ENCODE results near the gene GAGE1. TPM values are rescaled to one million over a fixed set of nuclear protein-coding genes. Genes with fewer than 3 reads are reported as not detected.

The GAGE1 gene
- total RNA-seq, 3 donors from 2014 or later (not counting 1 experiment from before 2014, with no cell fraction given) = not detected

- TF ChIP-seq CTCF (IDR thresholded peaks at IDR 0.05) = no peak
- Histone ChIP-seq H3K4me3 (ENCODE audit: low read length) (no peak overlapping the region), H3K27me3 (ENCODE audit: control insufficient read depth, insufficient read depth, low read length) (no peaks in the 10 kb centered on the region), H3K27ac (ENCODE audit: low read length) (no peak overlapping the region), H3K4me1 (ENCODE audit: control insufficient read depth, insufficient read depth, low read length) (no peaks in the 10 kb centered on the region), H3K36me3 (ENCODE audit: control insufficient read depth, insufficient read depth, low read length) (no peaks in the 10 kb centered on the region), H3K9me3 (ENCODE audit: control insufficient read depth, insufficient read depth, low read length) (no peaks in the 10 kb centered on the region)
- peaks cover 0 to 2% of the 10 kb centered on the region in 2 donors for H3K9me3 Mint-ChIP-seq
- H3K4me1 Mint-ChIP-seq = peaks cover 0 to 4% of the 10 kb centered on the region in 2 donors
- intact Hi-C loops (cut with micrococcal nuclease) = no loop called here
- 83% methylated on average over 33 of the region's 33 CpGs for WGBS (ENCODE audit: insufficient coverage)
- ATAC-seq (peak in 1 of 3 donors; percentile 54), DNase-seq (peak in 1 of 2 donors; percentile 54)
- H3K4me3 Mint-ChIP-seq = peak overlapping the region; percentile 68
- no peaks in the 10 kb centered on the region for H3K36me3 Mint-ChIP-seq
- peaks cover 0 to 4% of the 10 kb centered on the region in 2 donors for H3K27me3 Mint-ChIP-seq (ENCODE audit: low read depth in 2 of 2)
- H3K27ac Mint-ChIP-seq = no peak overlapping the region
Measured at GRCh38 chrX:49627086-49627777, 28.4 kb downstream of the GAGE1 start.

- no peaks in the 10 kb centered on the region for H3K36me3 Mint-ChIP-seq
- no peaks in the 10 kb centered on the region for H3K4me1 Mint-ChIP-seq
- H3K4me3 Mint-ChIP-seq = no peak overlapping the region
- peaks cover 3 to 25% of the 10 kb centered on the region in 2 donors for H3K27me3 Mint-ChIP-seq (ENCODE audit: low read depth in 2 of 2)
- ATAC-seq = no peak
- DNase-seq = no peak
- 85% methylated on average over 8 of the region's 8 CpGs for WGBS (ENCODE audit: insufficient coverage)
- Histone ChIP-seq H3K4me1 (ENCODE audit: control insufficient read depth, insufficient read depth, low read length) (no peaks in the 10 kb centered on the region), H3K36me3 (ENCODE audit: control insufficient read depth, insufficient read depth, low read length) (no peaks in the 10 kb centered on the region), H3K9me3 (ENCODE audit: control insufficient read depth, insufficient read depth, low read length) (no peaks in the 10 kb centered on the region), H3K27ac (ENCODE audit: low read length) (no peak overlapping the region), H3K27me3 (ENCODE audit: control insufficient read depth, insufficient read depth, low read length) (no peaks in the 10 kb centered on the region), H3K4me3 (ENCODE audit: low read length) (no peak overlapping the region)
- no peaks in the 10 kb centered on the region for H3K9me3 Mint-ChIP-seq
- intact Hi-C loops (cut with micrococcal nuclease) = no loop called here
- TF ChIP-seq CTCF (IDR thresholded peaks at IDR 0.05) = no peak
- H3K27ac Mint-ChIP-seq = no peak overlapping the region
Measured at GRCh38 chrX:49644991-49645637, 46.3 kb downstream of the GAGE1 start.

GRCh38 chrX:49656533-49656932 lies 57.7 kb downstream of the GAGE1 start:
- DNase-seq = no peak
- Histone ChIP-seq H3K9me3 (ENCODE audit: control insufficient read depth, insufficient read depth, low read length) (no peaks in the 10 kb centered on the region), H3K4me1 (ENCODE audit: control insufficient read depth, insufficient read depth, low read length) (no peaks in the 10 kb centered on the region), H3K36me3 (ENCODE audit: control insufficient read depth, insufficient read depth, low read length) (no peaks in the 10 kb centered on the region), H3K4me3 (ENCODE audit: low read length) (no peak overlapping the region), H3K27ac (ENCODE audit: low read length) (no peak overlapping the region), H3K27me3 (ENCODE audit: control insufficient read depth, insufficient read depth, low read length) (no peaks in the 10 kb centered on the region)
- intact Hi-C loops (cut with micrococcal nuclease) = no loop called here
- Mint-ChIP-seq H3K27me3 (ENCODE audit: low read depth in 2 of 2) (peaks cover 0 to 41% of the 10 kb centered on the region in 2 donors), H3K36me3 (no peaks in the 10 kb centered on the region), H3K4me1 (no peaks in the 10 kb centered on the region), H3K27ac (no peak overlapping the region), H3K9me3 (no peaks in the 10 kb centered on the region), H3K4me3 (no peak overlapping the region)
- no peak for TF ChIP-seq CTCF (IDR thresholded peaks at IDR 0.05)
- ATAC-seq = no peak
- WGBS (ENCODE audit: insufficient coverage) = 50% methylated on average over 1 of the region's 3 CpGs

Other genes starting within 250 kb of the GAGE1 start
- gene GAGE12C, start 66.8 kb upstream of the GAGE1 start, total RNA-seq = not detected
- not detected for gene GAGE12D, start 57.3 kb upstream of the GAGE1 start, total RNA-seq
- not detected for gene GAGE12E, start 47.7 kb upstream of the GAGE1 start, total RNA-seq
- gene GAGE12F, start 38.2 kb upstream of the GAGE1 start, total RNA-seq = not detected
- not detected for gene GAGE12G, start 28.6 kb upstream of the GAGE1 start, total RNA-seq
- not detected for gene GAGE12H, start 19.1 kb upstream of the GAGE1 start, total RNA-seq
- gene GAGE2A, start 9.5 kb upstream of the GAGE1 start, total RNA-seq = not detected
- gene PAGE1, start 97.0 kb downstream of the GAGE1 start, total RNA-seq = not detected
- gene PAGE4, start 230.3 kb downstream of the GAGE1 start, total RNA-seq = not detected